HPDE6-E6E7 (cell line): ENCODE measurements around the gene CCDC138.

Experiments used
- DNase-seq: peaks from one replicate; pipeline ENCODE4 v3.0.0; 2011; ENCODE audit warnings: missing footprints; ENCODE audit errors: extremely low spot score

The CCDC138 gene

DNA sequence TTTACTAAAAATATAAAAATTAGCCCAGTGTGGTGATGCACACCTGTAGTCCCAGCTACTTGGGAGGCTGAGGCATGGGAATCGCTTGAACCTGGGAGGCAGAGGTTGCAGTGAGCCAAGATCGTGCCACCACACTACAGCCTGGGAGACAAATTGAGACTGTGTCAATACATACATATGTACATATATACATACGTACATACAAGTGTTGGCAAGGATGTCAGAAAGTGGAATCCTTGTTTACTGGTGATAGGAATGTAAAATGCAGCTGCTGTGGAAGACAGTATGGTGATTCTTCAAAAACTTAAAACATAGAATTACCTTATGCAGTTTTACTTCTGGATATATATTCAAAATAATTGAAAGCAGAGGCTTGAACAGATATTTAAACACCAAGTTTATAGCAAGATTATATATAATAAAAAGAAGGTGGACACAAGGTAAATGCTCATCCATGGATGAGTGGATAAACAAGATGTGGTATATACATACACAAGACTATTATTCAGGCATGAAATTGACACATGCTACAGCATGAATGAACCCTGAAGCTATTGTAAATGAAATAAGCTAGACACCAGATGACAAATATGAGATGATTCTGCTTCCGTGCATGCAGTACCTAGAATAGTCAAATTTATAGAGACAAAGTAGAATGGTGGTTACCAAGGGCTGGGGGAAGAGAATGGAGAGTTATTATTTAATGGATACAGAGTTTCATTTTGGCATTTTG, 43.2 kb downstream of the CCDC138 start:
- DNase-seq, result no peak

DNA sequence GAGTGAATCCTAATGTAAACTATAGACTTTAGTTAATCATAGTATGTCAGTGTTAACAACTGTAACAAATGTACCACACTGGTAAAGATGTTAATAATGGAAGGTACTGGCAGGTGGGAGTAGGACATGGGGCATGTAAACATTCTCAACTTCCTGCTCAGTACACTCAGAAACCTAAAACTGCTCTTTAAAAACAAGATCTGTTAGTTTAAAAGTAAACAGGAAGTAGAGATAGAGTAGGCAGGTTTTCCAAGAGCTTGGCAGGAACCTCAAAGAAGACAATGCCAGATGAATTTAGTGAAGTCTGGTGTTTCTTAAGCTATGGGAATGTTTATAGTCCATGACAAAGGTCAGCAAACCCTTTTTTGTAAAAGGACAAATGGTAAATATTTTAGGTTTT, 46.6 kb downstream of the CCDC138 start:
- no peak for DNase-seq

DNA sequence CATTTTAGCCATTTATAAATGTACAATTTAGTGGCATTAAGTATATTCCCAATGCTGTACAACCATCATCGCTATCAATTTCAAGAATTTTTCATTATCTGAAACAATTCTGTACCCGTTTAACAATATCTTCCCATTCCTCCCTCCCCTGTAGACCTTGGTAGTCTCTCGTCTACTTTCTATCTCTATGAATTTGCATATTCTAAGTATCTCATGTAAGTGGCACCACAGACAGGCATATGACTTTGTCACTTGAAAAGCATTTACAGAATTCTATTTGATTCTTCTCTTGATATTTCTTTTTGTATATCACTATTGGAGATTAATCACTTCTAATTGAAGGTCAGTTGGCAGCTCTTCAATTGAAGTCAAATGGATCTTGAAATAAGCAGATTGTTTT, 48.0 kb downstream of the CCDC138 start:
- no peak for DNase-seq

DNA sequence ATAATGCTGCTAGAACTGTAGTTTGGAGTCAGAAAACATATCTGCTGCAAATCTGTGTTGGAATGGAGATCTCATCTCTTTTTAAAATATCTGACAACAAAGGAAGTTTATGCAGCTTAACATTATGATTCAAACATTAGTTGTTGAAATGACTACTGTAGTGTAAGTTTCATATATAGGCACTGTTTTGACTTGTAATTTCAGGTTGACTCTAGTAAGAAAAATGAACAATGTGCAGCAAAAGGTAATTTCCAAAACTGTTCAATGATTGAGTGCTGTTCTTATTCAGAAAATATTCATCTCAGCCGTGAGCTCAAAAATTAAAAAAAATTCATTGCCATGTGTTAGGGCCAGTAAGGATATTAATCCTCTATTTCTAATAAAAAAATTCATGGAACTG, 48.5 kb downstream of the CCDC138 start:
- no peak for DNase-seq

DNA sequence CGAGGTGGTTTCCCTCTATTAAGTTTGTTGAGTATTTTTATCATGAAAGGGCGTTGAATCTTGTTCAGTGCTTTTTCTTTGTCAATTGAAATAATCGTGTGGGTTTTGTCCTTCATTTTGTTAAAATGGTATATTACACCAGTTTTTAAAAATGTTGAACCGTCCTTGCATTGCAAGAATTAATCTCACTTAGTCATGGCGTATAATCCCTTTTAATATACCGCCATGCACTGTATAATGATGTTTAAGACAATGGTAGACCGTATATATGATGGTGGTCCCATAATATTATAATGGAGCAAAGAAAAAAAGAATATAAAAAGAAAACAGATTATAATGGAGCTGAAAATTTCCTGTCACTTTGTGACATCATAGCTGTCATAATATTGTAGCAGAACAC, 50.6 kb downstream of the CCDC138 start:
- DNase-seq, result no peak

DNA sequence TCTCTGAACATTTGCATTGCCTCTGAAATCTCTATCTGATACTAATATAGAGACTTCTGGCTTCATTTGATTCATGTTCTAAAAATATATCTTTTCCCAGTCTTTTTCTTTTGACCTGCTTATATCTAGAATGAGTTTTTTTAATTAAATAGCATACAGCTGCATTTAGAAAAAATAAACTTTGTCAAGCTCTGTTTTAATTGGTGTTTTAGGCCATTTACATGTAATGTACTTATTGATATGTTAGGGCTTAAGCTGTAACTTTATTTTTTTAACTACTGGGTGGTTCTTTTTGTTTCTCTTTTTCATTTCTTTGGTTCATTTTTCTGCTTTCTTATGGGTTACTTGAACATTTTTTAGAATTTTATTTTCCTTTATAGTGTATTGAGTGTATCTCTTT, 54.9 kb downstream of the CCDC138 start:
- no peak for DNase-seq

DNA sequence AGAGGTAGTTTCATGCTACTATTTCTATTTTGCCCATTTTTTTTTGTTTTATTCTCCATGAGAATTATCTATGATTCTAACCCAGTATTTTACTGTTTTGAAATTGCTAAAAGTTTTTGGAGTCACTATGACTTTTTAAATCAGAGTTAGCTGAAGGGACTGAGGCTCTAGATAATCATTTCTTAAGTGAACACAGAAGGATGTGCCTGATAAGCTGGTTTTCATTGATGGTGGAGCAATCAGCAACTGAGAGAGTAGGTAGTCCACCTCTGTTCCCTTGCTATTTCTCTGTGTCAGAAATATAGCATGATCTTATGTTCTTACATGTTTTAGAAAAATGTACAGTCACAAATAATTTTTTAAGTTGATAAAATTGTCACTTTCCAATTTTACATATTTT, 59.4 kb downstream of the CCDC138 start:
- no peak for DNase-seq

DNA sequence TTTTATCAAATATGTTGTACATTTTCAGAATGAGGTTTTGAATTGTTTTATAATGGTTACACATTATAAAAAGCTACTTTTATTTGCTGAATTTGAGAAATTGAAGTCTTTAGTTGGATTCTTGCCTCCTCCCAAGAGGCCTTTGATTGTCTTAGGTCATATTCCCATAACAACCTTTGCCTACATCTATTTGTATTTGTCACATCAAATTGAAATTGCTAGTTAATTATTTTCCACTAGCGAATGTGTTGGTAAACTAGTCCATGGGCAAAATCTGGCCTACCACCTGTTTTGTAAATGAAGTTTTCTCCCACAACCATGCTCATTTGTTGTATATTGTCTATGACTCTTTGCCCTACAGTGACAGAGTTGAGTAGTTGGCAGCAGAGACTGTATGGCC, 60.4 kb downstream of the CCDC138 start:
- no peak for DNase-seq

DNA sequence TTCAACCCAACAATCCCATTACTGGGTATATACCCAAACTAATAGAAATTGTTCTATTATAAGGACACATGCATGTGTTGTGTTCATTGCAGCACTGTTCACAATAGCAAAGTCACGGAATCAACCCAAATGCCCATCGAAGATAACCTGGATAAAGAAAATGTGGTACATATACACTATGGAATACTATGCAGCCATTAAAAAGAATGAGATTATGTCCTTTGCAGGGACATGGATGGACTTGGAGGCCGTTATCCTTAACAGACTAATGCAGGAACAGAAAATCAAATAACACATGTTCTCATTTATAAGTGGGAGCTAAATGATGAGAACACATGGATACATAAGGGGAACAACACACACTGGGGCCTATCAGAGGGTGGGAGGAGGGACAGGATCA, 65.8 kb downstream of the CCDC138 start:
- no peak for DNase-seq

DNA sequence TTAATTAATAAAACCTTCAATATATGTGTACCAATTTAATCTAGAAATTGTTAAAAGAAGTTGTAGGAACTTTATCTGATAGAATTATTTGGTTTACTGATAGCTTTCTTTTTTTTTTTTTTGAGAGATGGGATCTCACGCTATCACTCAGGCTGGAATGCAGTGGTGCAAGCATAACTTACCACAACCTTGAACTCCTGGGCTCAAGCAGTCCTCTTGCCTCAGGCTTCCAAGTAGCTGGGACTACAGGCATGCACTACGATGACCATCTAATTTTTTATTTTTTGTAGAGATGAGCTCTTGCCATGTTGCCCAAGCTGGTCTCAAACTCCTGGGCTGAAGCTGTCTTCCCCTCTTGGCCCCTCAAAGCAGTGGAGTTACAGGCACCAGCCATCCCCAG, 66.8 kb downstream of the CCDC138 start:
- no peak for DNase-seq

DNA sequence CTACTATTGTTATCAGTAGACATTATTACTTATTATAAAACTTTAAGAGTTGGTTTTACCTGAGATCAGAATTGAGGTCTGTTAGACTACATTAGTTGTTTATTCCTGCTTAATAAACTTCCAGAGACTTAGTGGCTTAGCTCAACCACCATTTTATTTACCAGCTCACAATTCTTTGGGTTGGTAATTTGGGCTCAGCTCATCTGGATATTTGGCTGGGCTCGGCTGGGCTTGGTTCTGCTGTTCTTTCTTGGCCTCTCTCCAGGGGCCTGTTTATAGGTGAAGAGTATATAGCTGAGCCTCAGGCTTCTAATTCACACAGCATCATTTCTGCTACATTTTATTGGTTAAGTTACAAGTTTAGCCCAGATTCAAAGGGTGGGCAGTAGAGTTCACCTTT, 67.9 kb downstream of the CCDC138 start:
- no peak for DNase-seq

DNA sequence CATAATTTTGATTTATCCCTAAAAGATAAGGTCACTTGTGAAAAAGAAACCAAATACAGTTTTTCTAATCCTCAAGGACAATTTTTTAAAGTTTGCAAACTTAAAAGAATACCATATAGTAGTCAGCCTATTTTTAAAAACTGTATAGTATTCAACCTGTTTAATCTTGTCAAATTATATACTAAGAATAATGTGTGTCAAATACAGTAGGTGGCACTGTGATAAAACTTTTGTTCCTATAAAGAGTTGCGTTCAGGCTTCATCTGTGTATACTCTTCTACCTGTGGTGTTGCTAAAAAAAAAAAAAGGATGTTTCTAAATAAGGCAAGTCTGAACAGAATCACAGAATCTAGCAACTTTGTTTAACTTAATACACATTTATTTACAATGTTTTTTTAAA, 68.6 kb downstream of the CCDC138 start:
- no peak for DNase-seq

DNA sequence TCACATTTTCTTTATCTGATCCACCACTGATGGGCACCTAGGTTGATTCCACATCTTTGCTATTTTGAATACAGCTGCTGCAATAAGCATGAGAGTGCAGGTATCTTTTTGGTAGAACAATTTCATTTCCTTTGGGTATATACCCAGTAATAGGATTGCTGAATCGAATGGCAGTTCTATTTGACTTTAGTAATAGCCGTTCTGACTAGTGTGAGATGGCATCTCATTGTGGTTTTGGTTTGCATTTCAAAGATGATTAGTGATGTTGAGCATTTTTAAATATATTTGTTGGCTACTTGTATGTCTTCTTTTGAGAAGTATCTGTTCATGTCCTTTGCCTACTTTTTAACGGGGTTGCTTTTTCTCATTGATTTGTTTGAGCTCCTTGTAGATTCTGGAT, 72.3 kb downstream of the CCDC138 start:
- DNase-seq, result no peak

DNA sequence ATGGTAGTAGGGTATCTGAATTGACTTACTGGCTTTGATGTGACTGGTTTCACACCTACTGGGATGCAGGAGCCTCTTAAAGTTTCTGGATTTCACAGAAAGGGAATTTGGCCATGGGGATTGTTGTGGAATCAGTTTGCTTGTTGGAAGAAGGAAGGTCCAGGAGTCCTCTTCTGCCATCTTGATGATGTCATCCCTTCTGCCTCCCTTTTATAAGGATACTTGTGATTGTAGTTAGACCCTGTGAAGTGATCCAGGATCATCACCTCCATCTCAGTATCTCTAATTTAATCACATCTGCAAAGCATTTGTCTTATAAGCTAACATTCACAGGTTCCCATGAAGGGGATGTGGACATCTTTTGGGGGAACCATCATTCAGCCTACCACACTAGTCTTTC, 79.5 kb downstream of the CCDC138 start:
- DNase-seq, result no peak

DNA sequence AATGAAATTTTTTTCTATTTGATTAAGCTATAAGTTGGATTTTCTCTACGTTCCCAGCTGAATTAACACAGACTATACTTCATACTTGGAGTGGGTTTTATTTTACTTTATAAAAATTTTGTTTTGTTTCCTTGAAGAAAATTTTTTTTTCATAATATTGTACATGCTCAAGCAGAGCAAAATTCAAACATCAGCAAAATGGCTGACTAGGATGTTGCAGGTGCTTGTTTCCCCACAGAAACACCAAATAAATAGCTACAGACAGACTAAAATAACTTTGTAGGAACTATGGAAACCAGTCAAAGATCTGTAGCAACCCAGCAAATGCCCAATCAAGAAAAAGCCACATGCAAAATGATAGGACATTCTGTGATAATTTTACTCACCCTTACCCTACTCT, 82.3 kb downstream of the CCDC138 start:
- no peak for DNase-seq

DNA sequence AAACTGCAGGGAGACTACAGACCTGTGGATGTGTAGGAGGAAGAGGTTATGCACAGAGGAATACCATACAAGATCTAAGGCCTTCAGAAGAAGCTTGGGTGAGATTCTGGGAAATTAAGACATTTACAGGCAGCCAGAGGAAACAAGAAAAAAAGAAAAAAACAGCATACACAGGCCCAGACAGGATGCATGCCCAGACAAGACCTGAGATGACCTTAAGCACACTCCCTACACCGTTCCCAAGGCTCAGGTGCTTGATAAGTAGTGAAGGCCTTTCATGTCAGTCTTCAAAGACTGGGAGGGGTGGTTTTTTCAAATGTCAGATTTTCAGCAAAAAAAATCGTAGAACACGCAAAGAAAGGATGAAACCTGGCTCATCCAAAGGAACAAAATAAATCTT, 83.0 kb downstream of the CCDC138 start:
- DNase-seq, result no peak

DNA sequence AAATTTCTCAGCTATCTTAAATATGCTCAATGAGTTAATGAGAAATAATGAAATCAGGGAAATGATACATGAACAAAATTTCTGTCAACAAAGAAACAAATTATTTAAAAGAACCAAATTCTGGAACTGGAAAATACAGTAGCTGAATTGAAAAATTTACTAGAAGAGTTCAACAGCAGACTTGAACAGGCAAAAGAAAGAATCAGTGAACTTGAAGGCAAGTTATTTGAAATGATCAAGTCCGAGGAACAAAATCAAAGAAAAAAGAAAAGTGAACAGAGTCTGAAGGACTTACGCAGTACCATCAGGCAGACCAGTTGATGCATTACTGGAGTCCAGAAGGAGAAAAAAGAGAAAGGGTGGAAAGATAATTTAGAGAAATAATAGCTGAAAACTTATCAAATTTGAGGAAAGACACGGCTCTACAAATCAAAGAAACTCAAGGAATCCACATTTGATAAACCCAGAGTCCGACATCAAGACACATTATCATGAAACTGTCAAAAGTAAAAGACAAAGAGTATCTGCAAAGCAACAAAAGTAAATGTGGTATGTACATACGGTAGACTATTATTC, 83.6 kb downstream of the CCDC138 start:
- no peak for DNase-seq

DNA sequence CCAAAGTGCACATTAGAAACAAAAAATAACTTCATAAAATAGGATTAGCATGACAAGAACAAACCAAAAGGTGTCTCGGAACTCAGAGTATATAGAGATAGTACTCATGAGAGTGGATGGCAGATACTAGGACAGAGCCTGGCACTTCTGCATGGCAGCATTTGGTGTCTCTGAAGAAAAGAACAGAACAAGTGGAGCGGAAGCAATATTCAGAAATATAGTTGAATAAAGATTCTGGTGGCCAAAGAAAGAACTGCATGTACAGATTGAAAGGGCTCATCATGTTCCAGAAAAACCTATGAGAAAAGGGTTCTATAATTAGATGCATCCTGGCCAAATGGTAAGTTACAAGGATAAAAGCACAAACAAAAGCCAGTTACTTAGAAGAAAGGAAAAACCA, 90.9 kb downstream of the CCDC138 start:
- no peak for DNase-seq

DNA sequence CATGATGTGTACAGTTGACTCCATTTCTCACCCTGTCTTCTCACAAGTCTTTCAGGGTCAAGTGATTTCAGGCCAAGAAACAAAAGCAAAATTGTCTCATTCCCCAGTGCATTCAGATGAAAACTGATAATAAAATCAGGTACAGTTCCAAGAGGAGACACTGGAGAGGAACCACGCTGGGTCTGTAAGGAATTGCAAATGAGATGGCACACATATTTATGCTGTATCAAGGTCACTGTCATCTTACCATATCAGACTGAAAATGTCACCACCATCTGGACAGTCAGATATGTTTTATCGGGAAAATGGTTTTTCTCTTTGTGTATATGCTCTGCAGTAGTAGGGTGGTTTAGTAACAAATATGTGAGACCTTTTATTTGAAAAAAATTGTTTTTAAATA, 91.7 kb downstream of the CCDC138 start:
- DNase-seq, result no peak

DNA sequence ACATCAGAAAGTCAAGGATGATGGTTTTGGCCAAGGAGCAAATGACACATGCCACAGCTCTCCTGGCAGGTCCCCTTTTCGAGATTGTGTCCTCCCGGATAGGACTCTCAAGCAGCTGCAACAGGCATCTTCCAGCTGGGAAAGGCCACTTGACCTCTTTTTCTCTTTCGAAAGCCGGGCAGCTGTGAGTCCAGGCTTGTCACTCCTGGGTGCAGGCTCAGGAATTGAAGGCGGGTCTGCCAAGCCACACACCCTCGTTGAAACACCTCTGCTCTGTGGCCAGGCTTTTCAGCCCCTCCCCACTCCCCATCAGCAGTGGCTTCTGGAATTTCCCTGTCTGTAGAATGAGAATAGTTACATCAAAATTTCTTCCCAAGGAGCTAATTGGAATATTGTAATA, 98.0 kb downstream of the CCDC138 start:
- DNase-seq, result no peak

DNA sequence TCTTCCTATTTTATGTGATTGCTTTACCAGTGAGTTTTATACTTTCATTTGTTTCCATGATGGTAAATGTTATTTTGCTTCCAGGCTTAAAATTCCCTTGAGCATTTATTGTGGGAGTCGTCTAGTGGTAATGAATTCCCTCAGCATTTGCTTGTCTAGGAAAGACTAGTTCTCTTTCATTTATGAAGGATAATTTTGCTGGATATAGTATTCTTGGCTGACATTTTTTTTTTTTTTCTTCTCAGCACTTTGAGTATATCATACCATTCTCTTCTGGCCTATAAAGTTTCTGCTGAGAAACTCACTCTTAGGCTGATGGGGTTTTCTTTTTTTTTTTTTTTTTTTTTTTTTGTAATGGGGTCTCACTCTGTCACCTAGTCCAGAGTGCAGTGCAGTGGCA, 103.3 kb downstream of the CCDC138 start:
- no peak for DNase-seq

DNA sequence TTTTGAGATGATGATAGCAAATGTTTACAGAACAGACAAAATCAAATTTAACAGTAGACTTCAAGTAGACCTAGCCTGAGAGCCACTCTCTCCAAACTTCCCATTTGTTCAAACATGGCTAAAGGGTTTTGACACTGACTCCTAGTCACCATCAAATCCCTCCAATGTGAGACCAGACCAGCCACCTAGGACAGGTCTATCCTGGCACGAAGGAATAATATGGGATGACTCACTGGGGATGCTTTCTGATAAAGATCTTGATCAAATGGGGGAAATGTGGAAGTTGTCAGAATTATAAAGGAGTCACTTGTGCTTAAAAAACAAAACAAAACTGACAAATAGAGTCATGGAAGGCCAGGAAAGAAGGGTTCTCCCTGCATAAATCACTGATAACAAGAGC, 106.7 kb downstream of the CCDC138 start:
- DNase-seq, result no peak

DNA sequence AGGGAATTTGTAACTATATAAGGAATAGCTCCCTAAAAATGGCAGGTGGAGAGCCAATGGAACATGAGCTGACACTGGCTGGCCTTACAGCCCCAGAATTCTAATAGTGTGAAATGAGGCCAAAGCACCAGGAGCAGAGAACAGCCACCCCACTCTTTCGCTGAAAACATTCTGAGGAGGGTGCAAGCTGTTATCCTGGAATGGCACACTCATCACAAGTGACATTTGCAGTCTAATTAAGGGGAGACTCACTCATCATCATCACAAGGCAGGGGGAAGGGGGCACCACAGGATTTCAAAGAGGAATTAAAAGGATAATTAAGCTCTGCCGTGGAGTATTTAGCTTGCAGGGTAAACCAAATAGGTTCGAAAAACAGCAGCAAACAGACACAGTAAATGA, 108.2 kb downstream of the CCDC138 start:
- no peak for DNase-seq

DNA sequence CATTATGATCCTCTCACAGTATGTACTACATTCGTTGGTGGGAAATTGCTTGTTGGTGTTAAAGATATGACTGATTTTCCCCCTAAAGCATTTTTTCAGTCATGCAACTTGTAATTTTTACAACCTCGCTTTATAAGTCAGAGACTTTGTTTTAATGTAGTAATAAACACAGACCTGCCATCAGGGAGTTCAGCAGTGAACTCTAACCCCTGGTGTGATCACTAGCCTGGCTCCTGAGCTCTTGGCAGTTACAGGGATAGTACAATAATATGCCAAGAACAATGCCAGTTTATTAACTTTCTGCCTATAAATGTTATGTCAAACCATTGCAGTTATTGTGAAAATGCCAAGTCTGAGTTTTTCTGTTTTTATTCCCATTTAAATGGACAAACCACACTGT, 108.6 kb downstream of the CCDC138 start:
- no peak for DNase-seq
